CD4-positive, alpha-beta memory T cell (primary cell): ENCODE data around the gene ZBTB46. TPM values are rescaled to one million over a fixed set of nuclear protein-coding genes. Genes with fewer than 3 reads are reported as not detected.

Source experiments
- polyA plus RNA-seq, 2 donors: library from polyadenylated mRNA; unstranded; fragments of 300-500 nt; fragmentation: Illumina TruSeq; gene quantifications; one replicate each; pipeline ENCODE4 v1.2.3, GENCODE V29; 2021
- total RNA-seq, 2 experiments: library from RNA; stranded (reverse); gene quantifications; one replicate each; pipeline ENCODE4 v1.2.3, GENCODE V29; 2021

The ZBTB46 gene
- total and polyA plus RNA-seq, 4 experiments from 2014 or later, result 0.09 to 0.87 (median 0.28) TPM; not detected in 1

Other genes starting within 250 kb of the ZBTB46 start
- 10 to 100 TPM; 24.4 to 26.4 TPM for gene GMEB2, start 204.2 kb downstream of the ZBTB46 start, total RNA-seq
- 10 to 100 TPM in 1 of 2 donors, 1 to 10 TPM in 1; 4.5 to 16.6 TPM for gene GMEB2, start 204.2 kb downstream of the ZBTB46 start, polyA plus RNA-seq
- 100 to 1,000 TPM; 110 to 120 TPM for gene STMN3, start 177.8 kb downstream of the ZBTB46 start, total RNA-seq
- 10 to 100 TPM; 18.9 to 30.5 TPM for gene STMN3, start 177.8 kb downstream of the ZBTB46 start, polyA plus RNA-seq
- 10 to 100 TPM; 30.9 to 36.0 TPM for gene RTEL1, start 173.0 kb downstream of the ZBTB46 start, total RNA-seq
- gene RTEL1, start 173.0 kb downstream of the ZBTB46 start, polyA plus RNA-seq, result 1 to 10 TPM; 1.3 to 5.4 TPM
- not detected for gene TNFRSF6B, start 134.6 kb downstream of the ZBTB46 start, total RNA-seq
- not detected for gene TNFRSF6B, start 134.6 kb downstream of the ZBTB46 start, polyA plus RNA-seq
- gene ARFRP1, start 123.3 kb downstream of the ZBTB46 start, total RNA-seq, result 10 to 100 TPM; 85.6 to 92.0 TPM
- 10 to 100 TPM; 65.5 to 66.3 TPM for gene ARFRP1, start 123.3 kb downstream of the ZBTB46 start, polyA plus RNA-seq
- gene ZGPAT, start 123.2 kb downstream of the ZBTB46 start, total RNA-seq, result 10 to 100 TPM; 51.8 to 55.3 TPM
- gene ZGPAT, start 123.2 kb downstream of the ZBTB46 start, polyA plus RNA-seq, result 10 to 100 TPM; 34.6 to 69.5 TPM
- gene LIME1, start 94.6 kb downstream of the ZBTB46 start, total RNA-seq, result 100 to 1,000 TPM; 162 to 169 TPM
- 100 to 1,000 TPM; 297 to 324 TPM for gene LIME1, start 94.6 kb downstream of the ZBTB46 start, polyA plus RNA-seq
- 100 to 1,000 TPM; 121 to 124 TPM for gene SLC2A4RG, start 91.5 kb downstream of the ZBTB46 start, total RNA-seq
- gene SLC2A4RG, start 91.5 kb downstream of the ZBTB46 start, polyA plus RNA-seq, result 1 to 10 TPM; 2.2 to 7.6 TPM
- gene ABHD16B, start 30.2 kb upstream of the ZBTB46 start, total RNA-seq, result not detected
- not detected for gene ABHD16B, start 30.2 kb upstream of the ZBTB46 start, polyA plus RNA-seq
- gene TPD52L2, start 34.0 kb upstream of the ZBTB46 start, total RNA-seq, result 10 to 100 TPM; 44.4 to 44.9 TPM
- gene TPD52L2, start 34.0 kb upstream of the ZBTB46 start, polyA plus RNA-seq, result 10 to 100 TPM; 66.4 to 76.1 TPM
- gene DNAJC5, start 63.9 kb upstream of the ZBTB46 start, total RNA-seq, result 10 to 100 TPM; 53.3 to 54.4 TPM
- 1 to 10 TPM; 4.9 to 9.2 TPM for gene DNAJC5, start 63.9 kb upstream of the ZBTB46 start, polyA plus RNA-seq
- gene UCKL1, start 125.2 kb upstream of the ZBTB46 start, total RNA-seq, result 10 to 100 TPM; 53.7 to 55.1 TPM
- gene UCKL1, start 125.2 kb upstream of the ZBTB46 start, polyA plus RNA-seq, result 10 to 100 TPM; 26.2 to 31.8 TPM
- gene ZNF512B, start 138.7 kb upstream of the ZBTB46 start, total RNA-seq, result 10 to 100 TPM; 20.7 to 22.0 TPM
- 1 to 10 TPM in 1 of 2 donors, under 1 TPM in 1; 0.20 to 1.7 TPM for gene ZNF512B, start 138.7 kb upstream of the ZBTB46 start, polyA plus RNA-seq
- 1 to 10 TPM; 7.4 to 7.5 TPM for gene SAMD10, start 148.4 kb upstream of the ZBTB46 start, total RNA-seq
- 10 to 100 TPM in 1 of 2 donors, 1 to 10 TPM in 1; 9.7 to 13.0 TPM for gene SAMD10, start 148.4 kb upstream of the ZBTB46 start, polyA plus RNA-seq
- gene PRPF6, start 149.9 kb upstream of the ZBTB46 start, total RNA-seq, result 10 to 100 TPM; 86.4 to 88.7 TPM
- gene PRPF6, start 149.9 kb upstream of the ZBTB46 start, polyA plus RNA-seq, result 100 to 1,000 TPM in 1 of 2 donors, 10 to 100 TPM in 1; 63.8 to 101 TPM
- gene C20orf204, start 204.9 kb upstream of the ZBTB46 start, total RNA-seq, result 1 to 10 TPM; 3.7 to 4.1 TPM
- gene C20orf204, start 204.9 kb upstream of the ZBTB46 start, polyA plus RNA-seq, result under 1 TPM in 1 of 2 donors, not detected in 1; 0.22 TPM
- gene SOX18, start 218.4 kb upstream of the ZBTB46 start, total RNA-seq, result not detected
- gene SOX18, start 218.4 kb upstream of the ZBTB46 start, polyA plus RNA-seq, result not detected
- 10 to 100 TPM; 43.3 to 45.9 TPM for gene TCEA2, start 231.9 kb upstream of the ZBTB46 start, total RNA-seq
- 10 to 100 TPM; 24.6 to 27.9 TPM for gene TCEA2, start 231.9 kb upstream of the ZBTB46 start, polyA plus RNA-seq
- gene RGS19, start 248.3 kb upstream of the ZBTB46 start, total RNA-seq, result 10 to 100 TPM; 35.0 to 35.6 TPM
- gene RGS19, start 248.3 kb upstream of the ZBTB46 start, polyA plus RNA-seq, result 100 to 1,000 TPM; 112 to 116 TPM
- gene OPRL1, start 248.8 kb upstream of the ZBTB46 start, total RNA-seq, result 1 to 10 TPM in 1 of 2 experiments, under 1 TPM in 1; 0.87 to 1.1 TPM
- 1 to 10 TPM in 1 of 2 donors, under 1 TPM in 1; 0.68 to 1.1 TPM for gene OPRL1, start 248.8 kb upstream of the ZBTB46 start, polyA plus RNA-seq